ENCODE results near the gene ISM2.

GRCh38 chr14:77467801-77468200 is 30.8 kb downstream of the ISM2 start:
- TF ChIP-seq ATF2 (CRISPR knock-in tag; IDR thresholded peaks at IDR 0.05) (no peak), MTA1 (IDR thresholded peaks at IDR 0.05; ENCODE audit: borderline replicate concordance) (no peak), SNRNP70 (optimal IDR thresholded peaks at IDR 0.05; ENCODE audit: low read depth, low read length) (no peak), PHF21A (IDR thresholded peaks at IDR 0.05; ENCODE audit: borderline replicate concordance, low read depth) (no peak), SRSF9 (IDR thresholded peaks at IDR 0.05; ENCODE audit: borderline replicate concordance, low read depth, low read length) (no peak), TBL1XR1 (IDR thresholded peaks at IDR 0.05; ENCODE audit: low read length in 2 of 2) (no peak), CBX8 (IDR thresholded peaks at IDR 0.05; ENCODE audit: borderline replicate concordance, extremely low read depth, low read depth, low read length, poor library complexity, severe bottlenecking) (no peak), ZNF592 (IDR thresholded peaks at IDR 0.05) (no peak), ZC3H4 (CRISPR knock-in tag; IDR thresholded peaks at IDR 0.05; ENCODE audit: borderline replicate concordance) (no peak), MAZ (CRISPR knock-in tag; conservative IDR thresholded peaks at IDR 0.05 in 1 of 2, IDR thresholded peaks at IDR 0.05 in 1 of 2) (no peak), POLR2B (IDR thresholded peaks at IDR 0.05; ENCODE audit: low read depth, partially characterized antibody) (no peak)
